Stimulated activated CD8-positive, alpha-beta memory T cell treated with anti-CD3 and anti-CD28 coated beads, Interleukin-7, amount 100 ng/mL, for 4 hours (primary cell): Measurements from ENCODE around the gene MLIP.
"Not testable (repeated sequence)": the region's sequence is repeated elsewhere in the genome, so short reads cannot be mapped to it uniquely, and the experiment has no call there.

ENCODE experiments used
- DNase-seq, 2 donors: peaks; one replicate each; pipeline ENCODE4 v3.0.0-alpha.2; 2020; ENCODE audit warnings: low read depth in 2 of 2

MLIP gene

DNA sequence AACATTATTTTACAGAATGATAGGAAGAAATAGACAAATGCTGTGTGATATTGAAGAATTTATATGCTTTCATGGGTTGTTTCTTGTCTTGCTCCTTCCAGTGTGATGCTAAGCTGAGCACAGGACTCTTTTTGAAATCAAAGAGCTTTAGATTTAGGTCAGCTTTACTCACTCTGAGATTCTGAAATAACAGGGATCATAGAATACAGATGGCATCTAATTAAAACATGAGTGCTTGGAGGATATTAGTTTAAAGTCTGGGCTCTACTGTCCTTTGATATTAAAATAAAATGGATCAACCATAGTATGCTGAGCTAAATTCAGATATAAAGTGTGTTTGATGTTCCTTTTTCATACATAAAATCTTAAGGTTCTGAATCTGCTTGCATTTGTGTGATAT is 29.6 kb downstream of the MLIP start:
- DNase-seq, result no peak

- no peak for DNase-seq
Measured at GRCh38 chr6:54142889-54143519, 31.8 kb downstream of the MLIP start.

GRCh38 chr6:54151861-54152260 is 40.6 kb downstream of the MLIP start:
- no peak for DNase-seq

DNA sequence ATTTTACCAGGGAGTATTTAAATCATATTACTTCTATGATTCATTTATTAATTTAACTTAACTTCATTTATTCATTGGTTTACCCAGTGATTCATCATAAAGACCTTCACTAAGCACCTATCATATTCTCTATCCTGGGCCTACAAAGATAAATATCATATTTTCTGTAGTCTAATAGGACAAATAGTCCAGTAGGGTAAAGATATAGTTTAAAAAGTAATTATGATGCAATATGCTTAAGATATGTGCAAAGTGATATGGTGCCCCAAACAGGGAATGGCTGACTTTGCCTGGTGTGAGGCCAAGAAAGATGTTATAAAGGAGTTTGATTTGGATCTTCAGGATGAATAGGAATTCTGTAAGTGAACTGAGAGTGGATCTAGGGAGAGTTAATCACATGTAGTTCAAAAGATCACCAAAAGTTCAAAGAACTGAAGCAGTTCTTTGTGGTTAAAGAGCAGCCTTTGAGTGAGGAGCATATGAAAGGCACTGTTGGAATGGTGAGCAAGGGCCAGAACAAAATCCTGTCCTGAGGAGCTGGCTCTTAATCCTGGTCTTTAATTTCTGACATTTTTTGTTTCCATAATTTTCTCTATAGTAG is 45.5 kb downstream of the MLIP start:
- no peak for DNase-seq

- DNase-seq, result no peak
Measured at GRCh38 chr6:54157405-54157804, 46.2 kb downstream of the MLIP start.

- DNase-seq, result no peak
Measured at GRCh38 chr6:54173089-54173488, 61.8 kb downstream of the MLIP start.

- DNase-seq, result no peak
Measured at GRCh38 chr6:54179152-54179551, 67.9 kb downstream of the MLIP start.

- DNase-seq, result no peak
Measured at GRCh38 chr6:54183616-54184015, 72.4 kb downstream of the MLIP start.

- no peak for DNase-seq
Measured at GRCh38 chr6:54185885-54186284, 74.6 kb downstream of the MLIP start.

DNA sequence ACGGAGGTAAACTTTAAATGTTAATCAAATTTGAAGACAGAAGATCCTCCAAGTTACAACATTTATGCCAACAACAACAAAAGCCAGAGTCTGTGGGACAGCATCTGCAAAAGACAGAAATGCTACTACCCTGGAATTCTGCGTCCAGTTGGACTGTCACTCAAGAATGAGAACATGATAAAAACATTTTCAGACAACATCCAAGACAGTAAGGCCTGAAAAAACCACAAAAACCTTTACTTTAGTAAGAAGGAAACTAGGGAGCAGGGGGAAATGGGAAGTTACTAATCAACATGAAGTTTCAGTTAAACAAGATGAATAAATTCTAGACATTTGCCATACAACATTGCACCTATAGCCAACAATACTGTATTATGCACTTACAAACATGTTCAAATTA is 77.6 kb downstream of the MLIP start:
- DNase-seq, result no peak

DNA sequence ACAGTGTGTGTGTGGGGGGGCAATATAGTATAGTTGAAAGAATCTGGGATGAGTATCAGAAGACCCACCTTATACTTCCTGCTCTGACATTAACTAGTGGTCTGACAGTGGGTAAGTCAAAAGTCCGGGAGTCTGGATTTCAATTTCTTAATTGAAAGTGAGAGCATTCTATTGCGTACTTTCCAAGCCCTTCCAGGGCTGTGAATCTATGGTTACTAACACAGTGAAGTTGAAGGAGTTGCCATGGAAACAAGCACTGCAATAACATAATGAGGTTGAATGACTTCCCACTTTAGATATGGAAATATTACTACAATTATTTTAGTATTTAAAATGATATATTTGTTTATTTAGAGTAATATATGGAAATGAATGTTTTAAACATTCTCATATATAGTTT is 80.2 kb downstream of the MLIP start:
- DNase-seq, result no peak

DNA sequence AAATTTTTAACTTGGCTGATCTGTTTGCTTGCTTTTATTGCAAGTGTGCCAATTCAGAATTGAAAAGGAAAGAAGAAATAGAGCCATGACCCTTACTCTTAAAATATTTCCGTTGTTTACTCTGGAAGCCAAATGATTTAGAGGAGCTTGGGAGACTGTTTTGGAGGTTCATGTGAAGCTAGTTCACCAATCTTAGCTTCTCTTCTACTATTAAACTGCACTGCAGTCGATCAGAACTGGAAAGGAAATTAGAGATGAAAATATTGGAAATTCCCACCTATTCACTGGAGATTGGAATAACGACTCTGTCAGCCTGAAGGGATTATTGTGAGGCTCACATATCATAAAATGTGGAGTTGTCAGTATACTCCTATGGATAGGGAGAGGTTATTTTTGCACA is 81.8 kb downstream of the MLIP start:
- DNase-seq, result no peak

DNA sequence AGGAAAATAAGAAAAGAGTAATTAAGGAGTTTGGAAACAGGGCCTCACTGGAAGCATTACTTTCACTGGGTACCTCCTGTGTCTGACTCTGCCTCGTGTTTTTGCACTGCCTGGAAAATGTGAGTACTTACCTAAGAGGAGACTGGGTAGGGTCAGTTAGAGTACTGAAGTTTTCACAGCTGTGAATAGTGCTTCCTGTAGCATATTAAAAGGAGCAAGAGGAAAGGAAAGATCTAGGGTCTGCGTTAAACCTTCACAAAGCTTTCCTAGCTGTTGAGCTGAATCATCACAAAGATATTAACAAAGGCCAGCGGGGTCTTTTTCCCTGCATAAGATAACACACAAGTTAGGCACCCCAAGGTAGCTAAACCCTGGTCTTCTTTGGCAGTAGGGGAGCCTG is 82.3 kb downstream of the MLIP start:
- no peak for DNase-seq

DNA sequence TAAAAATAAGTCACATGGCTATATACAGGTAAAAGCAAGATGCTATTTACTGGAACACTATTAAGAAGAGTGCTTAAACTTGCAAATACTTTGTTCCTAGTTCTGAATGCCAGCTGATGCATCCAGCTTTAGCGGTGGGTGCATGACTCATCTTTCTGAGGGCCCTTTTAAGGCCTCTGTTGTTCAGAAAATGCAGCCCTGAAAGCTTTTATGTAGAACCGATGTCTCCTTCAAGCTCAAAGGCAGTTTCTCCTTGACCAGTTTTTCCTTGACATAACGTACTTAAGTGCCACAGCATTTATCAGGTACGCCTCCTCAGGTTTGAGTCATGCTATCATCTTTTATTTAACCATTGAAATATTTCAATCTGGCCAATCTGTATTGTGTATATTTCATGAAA is 82.8 kb downstream of the MLIP start:
- DNase-seq, result no peak

DNA sequence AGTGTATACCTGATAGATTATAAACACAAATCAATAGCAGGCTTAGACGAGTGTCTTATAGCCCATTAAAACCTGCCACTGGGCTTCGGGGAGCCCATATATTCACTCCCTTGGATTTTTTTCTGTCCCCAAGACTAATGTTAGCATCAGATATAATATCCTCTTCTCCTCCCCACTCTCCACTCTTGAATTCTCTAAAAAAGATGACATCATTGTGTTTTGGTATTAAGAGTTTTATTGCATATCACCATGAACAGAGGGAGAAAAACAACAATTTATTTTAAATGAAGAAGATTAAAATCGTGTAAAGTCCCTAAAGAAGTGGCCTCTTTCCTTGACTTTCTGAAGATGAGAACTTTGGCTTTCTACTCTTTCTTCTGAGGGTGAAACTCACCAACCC is 84.4 kb downstream of the MLIP start:
- no peak for DNase-seq

DNA sequence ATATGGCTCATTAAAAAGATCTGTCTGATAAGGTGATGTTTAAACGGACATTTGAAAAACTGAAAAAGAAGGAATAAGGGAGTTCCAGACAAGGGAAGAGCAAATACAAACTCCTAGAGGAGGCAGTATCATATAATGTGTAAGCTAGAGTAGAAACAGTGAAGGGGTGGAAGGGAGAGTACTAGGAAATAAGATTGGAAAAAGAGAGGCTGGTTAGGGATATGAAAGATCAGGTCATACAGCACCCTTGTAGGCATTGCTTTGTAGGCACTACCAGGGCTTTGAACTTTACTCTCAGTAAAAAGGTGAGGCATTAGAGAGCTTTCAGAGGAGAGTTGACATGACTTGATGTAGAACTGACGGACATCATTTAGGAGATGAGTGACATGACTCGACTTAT is 85.7 kb downstream of the MLIP start:
- no peak for DNase-seq

DNA sequence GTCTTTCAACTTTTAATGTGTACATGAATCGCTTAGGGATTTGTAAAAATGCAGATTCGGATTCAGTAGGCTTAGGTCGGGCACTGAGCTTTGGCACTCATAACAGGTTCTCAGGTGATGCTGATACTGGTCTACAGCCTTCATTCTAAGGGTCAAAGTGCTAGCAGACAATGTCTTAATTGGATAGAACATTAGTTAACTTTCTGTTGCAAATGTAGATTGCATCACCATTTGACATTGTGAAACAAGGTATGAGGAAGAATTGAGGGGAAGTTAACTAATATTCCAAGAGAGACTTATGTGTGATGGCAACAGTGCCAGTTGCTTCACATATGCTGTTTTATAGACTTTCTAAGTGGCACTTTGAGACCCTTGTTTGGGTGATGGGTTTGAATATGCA is 86.9 kb downstream of the MLIP start:
- no peak for DNase-seq

GRCh38 chr6:54203474-54204035 is 92.3 kb downstream of the MLIP start:
- not testable (repeated sequence) for DNase-seq

DNA sequence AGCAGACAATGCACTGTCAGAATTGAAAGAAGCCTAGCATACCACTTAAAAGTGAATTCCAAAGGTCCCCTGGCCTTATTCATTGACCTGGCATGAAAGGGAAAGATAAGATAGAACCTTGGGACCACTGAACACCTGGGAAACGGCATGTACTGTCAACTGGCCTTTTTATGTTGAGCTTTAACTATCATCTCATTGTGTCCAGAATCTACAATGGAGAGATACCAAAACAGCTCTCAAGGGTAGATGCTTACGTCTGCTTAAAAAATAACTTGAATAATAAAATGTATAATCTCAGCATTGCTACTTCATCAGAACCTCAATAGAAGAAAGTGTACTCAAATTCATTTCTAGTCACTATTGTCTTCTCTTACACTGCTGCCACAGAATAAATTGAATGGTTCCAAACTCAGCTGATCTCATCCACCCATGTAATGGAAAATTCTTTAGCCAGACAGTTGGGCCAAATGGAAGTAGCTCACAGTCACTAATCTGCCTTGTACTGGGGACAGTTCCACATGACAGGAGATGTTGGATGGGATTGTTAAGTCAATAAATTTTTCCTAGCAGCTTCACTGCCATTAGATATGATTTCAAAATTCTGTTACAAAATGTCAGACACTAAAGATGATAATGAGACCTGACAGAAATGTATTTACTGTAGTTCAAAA is 93.8 kb downstream of the MLIP start:
- no peak for DNase-seq

- no peak for DNase-seq
Measured at GRCh38 chr6:54206510-54206909, 95.3 kb downstream of the MLIP start.

- DNase-seq, result not testable (repeated sequence)
Measured at GRCh38 chr6:54209983-54210382, 98.7 kb downstream of the MLIP start.

DNA sequence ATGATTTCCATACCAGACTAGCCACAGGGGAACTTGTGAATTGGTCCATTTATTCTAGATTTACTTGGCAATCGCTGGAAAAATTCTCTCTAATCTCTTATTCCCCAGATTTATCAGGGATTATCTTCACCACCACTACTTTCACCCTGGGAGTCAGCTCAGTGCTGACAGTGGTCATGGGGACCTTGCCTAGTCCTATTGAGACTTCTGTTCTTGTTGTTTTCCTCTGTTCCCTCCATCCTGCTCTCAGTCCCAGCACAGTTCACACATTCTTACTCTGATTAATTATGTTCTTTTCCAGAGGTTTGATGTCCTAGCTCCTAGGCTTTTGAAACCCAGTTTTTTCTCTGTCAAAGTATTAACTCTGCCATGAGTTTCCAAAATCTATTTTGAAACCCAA is 103.0 kb downstream of the MLIP start:
- no peak for DNase-seq

- DNase-seq, result no peak
Measured at GRCh38 chr6:54216336-54216735, 105.1 kb downstream of the MLIP start.
